Activated CD8-positive, alpha-beta T cell treated with anti-CD3 and anti-CD28 coated beads for 36 hours (primary cell): ENCODE data around the gene THBS4. TPM values are rescaled to one million over a fixed set of nuclear protein-coding genes. Genes with fewer than 3 reads are reported as not detected.

Source experiments
- ATAC-seq: fragments of 200-7000 bp; cut with Tn5 transposase; one replicate; pipeline ENCODE4 v1.10.0; 2021; ENCODE audit warnings: mild to moderate bottlenecking, moderate library complexity
- CTCF ChIA-PET: fragments of 350-600 bp; sonication (Branson Sonifier 250); formaldehyde crosslinking; loops from one replicate; lab custom pipeline; 2021; ENCODE audit warnings: antibody characterized with exemption; lab: Charles Lee
- POLR2A ChIA-PET: fragments of 350-600 bp; sonication (Branson Sonifier 250); formaldehyde crosslinking; loops from one replicate; lab custom pipeline; 2021; ENCODE audit warnings: antibody characterized with exemption; lab: Charles Lee
- DNase-seq: peaks from one replicate; pipeline ENCODE4 v3.0.0-alpha.2; 2020
- H3K27ac Mint-ChIP-seq: one replicate; pipeline ENCODE4 v1.8.0; 2021; ENCODE audit warnings: mild to moderate bottlenecking, mixed read lengths
- H3K27me3 Mint-ChIP-seq: one replicate; pipeline ENCODE4 v1.8.0; 2021; ENCODE audit warnings: mixed read lengths
- H3K36me3 Mint-ChIP-seq: one replicate; pipeline ENCODE4 v1.8.0; 2021; ENCODE audit warnings: low read depth, mixed read lengths
- H3K4me1 Mint-ChIP-seq: one replicate; pipeline ENCODE4 v1.8.0; 2021; ENCODE audit warnings: low read depth, mixed read lengths
- H3K4me3 Mint-ChIP-seq: one replicate; pipeline ENCODE4 v1.8.0; 2021; ENCODE audit warnings: mild to moderate bottlenecking, moderate library complexity, mixed read lengths
- H3K9me3 Mint-ChIP-seq: one replicate; pipeline ENCODE4 v1.8.0; 2021; ENCODE audit warnings: mixed read lengths
- CTCF ChIP-seq: fragments of 200-600 bp; IDR thresholded peaks from one replicate; pipeline ENCODE4 v1.8.0; 2022; ENCODE audit warnings: antibody characterized with exemption, mild to moderate bottlenecking
- intact Hi-C: fragments of 100-400 bp; cut with micrococcal nuclease; formaldehyde crosslinking; loops from one replicate; pipeline ENCODE4 v1.10.0; 2022
- total RNA-seq, 2 experiments: library from RNA; stranded (reverse); gene quantifications; one replicate each; pipeline ENCODE4 v1.2.3, GENCODE V29; 2021

Gene THBS4
- total RNA-seq, 2 experiments from 2014 or later: 2.3 to 2.5 TPM

- no peak for TF ChIP-seq CTCF
- Mint-ChIP-seq H3K27me3 (no peaks in the 10 kb centered on the region), H3K4me1 (peaks cover under 1% of the 10 kb centered on the region), H3K36me3 (peaks cover 8% of the 10 kb centered on the region), H3K4me3 (no peak overlapping the region), H3K27ac (no peak overlapping the region), H3K9me3 (no peaks in the 10 kb centered on the region)
- no peak for ATAC-seq
- CTCF ChIA-PET: no interaction called here
- DNase-seq: no peak
- intact Hi-C loops: no loop called here
- POLR2A ChIA-PET: no interaction called here
Measured at GRCh38 chr5:80010754-80011392, 24.3 kb upstream of the THBS4 start.

- TF ChIP-seq CTCF: no peak
- intact Hi-C loops: no loop called here
- POLR2A ChIA-PET: no interaction called here
- Mint-ChIP-seq H3K27ac (no peak overlapping the region), H3K9me3 (no peaks in the 10 kb centered on the region), H3K4me1 (peaks cover 2% of the 10 kb centered on the region), H3K36me3 (no peaks in the 10 kb centered on the region), H3K27me3 (no peaks in the 10 kb centered on the region), H3K4me3 (no peak overlapping the region)
- no peak for ATAC-seq
- DNase-seq: no peak
- CTCF ChIA-PET: interaction anchor here (1.3 kb wide), 1 partner anchor 58 kb away, joined by 5 read pairs; no protein-coding TSS in a partner anchor
Measured at GRCh38 chr5:80025069-80025468, 10.1 kb upstream of the THBS4 start.

GRCh38 chr5:80026841-80027240 is 8.3 kb upstream of the THBS4 start:
- no peak overlapping the region for H3K27ac Mint-ChIP-seq
- no peak for TF ChIP-seq CTCF
- peaks cover 2% of the 10 kb centered on the region for H3K4me1 Mint-ChIP-seq
- DNase-seq (no peak), ATAC-seq (no peak)
- ChIA-PET POLR2A (interaction anchor here (0.8 kb wide), 1 partner anchor 57 kb away, joined by 3 read pairs; no protein-coding TSS in a partner anchor), CTCF (no interaction called here)
- peaks cover 2% of the 10 kb centered on the region for H3K27me3 Mint-ChIP-seq
- no peak overlapping the region for H3K4me3 Mint-ChIP-seq
- intact Hi-C loops: no loop called here
- H3K36me3 Mint-ChIP-seq: no peaks in the 10 kb centered on the region
- H3K9me3 Mint-ChIP-seq: no peaks in the 10 kb centered on the region

- H3K4me3 Mint-ChIP-seq: no peak overlapping the region
- DNase-seq (no peak), ATAC-seq (no peak)
- intact Hi-C loops: no loop called here
- peaks cover 19% of the 10 kb centered on the region for H3K4me1 Mint-ChIP-seq
- H3K36me3 Mint-ChIP-seq: no peaks in the 10 kb centered on the region
- TF ChIP-seq CTCF: no peak
- H3K27me3 Mint-ChIP-seq: peaks cover 32% of the 10 kb centered on the region
- no peaks in the 10 kb centered on the region for H3K9me3 Mint-ChIP-seq
- ChIA-PET CTCF (interaction anchor here (1.1 kb wide), 1 partner anchor 52 kb away, joined by 3 read pairs; no protein-coding TSS in a partner anchor), POLR2A (no interaction called here)
- no peak overlapping the region for H3K27ac Mint-ChIP-seq
Measured at GRCh38 chr5:80031109-80031508, 4.0 kb upstream of the THBS4 start.

- H3K4me3 Mint-ChIP-seq: no peak overlapping the region
- CTCF ChIA-PET: interaction anchor here (1.0 kb wide), 1 partner anchor 13 kb away, joined by 3 read pairs; no protein-coding TSS in a partner anchor
- DNase-seq (peak; percentile 35), ATAC-seq (peak; percentile 93)
- H3K36me3 Mint-ChIP-seq: no peaks in the 10 kb centered on the region
- intact Hi-C loops: no loop called here
- peaks cover 43% of the 10 kb centered on the region for H3K27me3 Mint-ChIP-seq
- POLR2A ChIA-PET: interaction anchor here (1.6 kb wide), 1 partner anchor 26 kb away, joined by 3 read pairs; no protein-coding TSS in a partner anchor
- peaks cover 27% of the 10 kb centered on the region for H3K4me1 Mint-ChIP-seq
- no peak overlapping the region for H3K27ac Mint-ChIP-seq
- no peaks in the 10 kb centered on the region for H3K9me3 Mint-ChIP-seq
- no peak for TF ChIP-seq CTCF
Measured at GRCh38 chr5:80033513-80033912, 1.6 kb upstream of the THBS4 start.
